Cortex of kidney (tissue), 1 donor: ENCODE data around the gene SOAT2.
A peak's percentile ranks its signal among the peaks of the same experiment; 100 is the strongest.

Experiments
- DNase-seq: peaks from one replicate; lab custom pipeline; 2025; lab: John Stamatoyannopoulos, UW

SOAT2 gene

GRCh38 chr12:53065470-53065869, 37.8 kb upstream of the SOAT2 start:
- DNase-seq, result no peak

- DNase-seq, result no peak
Measured at GRCh38 chr12:53065975-53066931, 37.0 kb upstream of the SOAT2 start.

GRCh38 chr12:53067074-53067992, 36.0 kb upstream of the SOAT2 start:
- DNase-seq, result no peak

GRCh38 chr12:53067993-53068770, 35.1 kb upstream of the SOAT2 start:
- DNase-seq, result no peak

GRCh38 chr12:53068811-53069585, 34.3 kb upstream of the SOAT2 start:
- DNase-seq, result no peak

- no peak for DNase-seq
Measured at GRCh38 chr12:53069621-53070410, 33.5 kb upstream of the SOAT2 start.

- DNase-seq, result no peak
Measured at GRCh38 chr12:53070877-53071492, 32.3 kb upstream of the SOAT2 start.

GRCh38 chr12:53071591-53072551, 31.4 kb upstream of the SOAT2 start:
- DNase-seq, result no peak

GRCh38 chr12:53073881-53074280, 29.4 kb upstream of the SOAT2 start:
- DNase-seq, result no peak

GRCh38 chr12:53074283-53074998, 28.8 kb upstream of the SOAT2 start:
- DNase-seq, result no peak

- no peak for DNase-seq
Measured at GRCh38 chr12:53074999-53075370, 28.3 kb upstream of the SOAT2 start.

GRCh38 chr12:53076461-53076860, 26.8 kb upstream of the SOAT2 start:
- no peak for DNase-seq

- no peak for DNase-seq
Measured at GRCh38 chr12:53077030-53077429, 26.3 kb upstream of the SOAT2 start.

GRCh38 chr12:53078425-53079225, 24.7 kb upstream of the SOAT2 start:
- no peak for DNase-seq

GRCh38 chr12:53079226-53080117, 23.8 kb upstream of the SOAT2 start, which contains the start of gene SPRYD3:
SPRYD3 (minus strand) TSS chr12:53079390; CDS start chr12:53079333, 57 bp downstream.
- DNase-seq, result peak; percentile 43

GRCh38 chr12:53082637-53083175, 20.6 kb upstream of the SOAT2 start:
- no peak for DNase-seq
